Astrocyte (in vitro differentiated cells and primary cell): ENCODE results near the gene YPEL5. TPM values are rescaled to one million over a fixed set of nuclear protein-coding genes. Genes with fewer than 3 reads are reported as not detected.

Experiments
- DNase-seq: peaks from one replicate; pipeline ENCODE4 v3.0.0-alpha.2; 2010; ENCODE audit warnings: low read depth
- FAIRE-seq: peaks from 2 replicates; lab custom pipeline; 2011; peaks lifted over from hg19 to GRCh38; lab: Jason Lieb, UNC
- H2AFZ ChIP-seq: 2 replicates; pipeline ENCODE4 v1.6.0; 2012; ENCODE audit warnings: low read depth, low read length, inconsistent platforms
- H3K27ac ChIP-seq: 2 replicates; pipeline ENCODE4 v1.5.1; 2011; ENCODE audit warnings: low read depth, low read length, inconsistent platforms
- H3K27me3 ChIP-seq: 2 replicates; pipeline ENCODE4 v1.6.0; 2011; ENCODE audit warnings: low read length, inconsistent platforms; ENCODE audit not compliant: insufficient read depth
- H3K36me3 ChIP-seq: 2 replicates; pipeline ENCODE4 v1.5.1; 2011; ENCODE audit warnings: low read length, inconsistent platforms; ENCODE audit not compliant: insufficient read depth
- H3K4me1 ChIP-seq: 2 replicates; pipeline ENCODE4 v1.5.1; 2011; ENCODE audit warnings: low read length, inconsistent platforms; ENCODE audit not compliant: insufficient read depth
- H3K4me2 ChIP-seq: 2 replicates; pipeline ENCODE4 v1.6.0; 2012; ENCODE audit warnings: low read length, inconsistent platforms
- H3K4me3 ChIP-seq: 2 replicates; pipeline ENCODE4 v1.5.1; 2011; ENCODE audit warnings: low read depth, mild to moderate bottlenecking, low read length, inconsistent platforms; ENCODE audit not compliant: insufficient read depth
- H3K79me2 ChIP-seq: 2 replicates; pipeline ENCODE4 v1.6.0; 2012; ENCODE audit warnings: mild to moderate bottlenecking, low read length, inconsistent platforms; ENCODE audit not compliant: insufficient read depth
- H3K9ac ChIP-seq: 2 replicates; pipeline ENCODE4 v1.6.0; 2012; ENCODE audit warnings: mild to moderate bottlenecking, low read length, inconsistent platforms
- H3K9me3 ChIP-seq: 2 replicates; pipeline ENCODE4 v1.5.1; 2012; ENCODE audit warnings: low read depth, mild to moderate bottlenecking, low read length, inconsistent platforms; ENCODE audit not compliant: insufficient read depth
- H4K20me1 ChIP-seq: 2 replicates; pipeline ENCODE4 v1.6.0; 2012; ENCODE audit warnings: low read length, inconsistent platforms; ENCODE audit not compliant: insufficient read depth
- H3K27ac Mint-ChIP-seq: one replicate; pipeline ENCODE4 v1.8.0; 2021; ENCODE audit warnings: mild to moderate bottlenecking, mixed read lengths; ENCODE audit not compliant: unreplicated experiment
- H3K27me3 Mint-ChIP-seq: one replicate; pipeline ENCODE4 v1.8.0; 2021; ENCODE audit warnings: low read depth, mixed read lengths; ENCODE audit not compliant: unreplicated experiment
- H3K36me3 Mint-ChIP-seq: one replicate; pipeline ENCODE4 v1.8.0; 2021; ENCODE audit warnings: low read depth, mixed read lengths; ENCODE audit not compliant: unreplicated experiment
- H3K4me1 Mint-ChIP-seq: one replicate; pipeline ENCODE4 v1.8.0; 2021; ENCODE audit warnings: low read depth, mixed read lengths; ENCODE audit not compliant: unreplicated experiment
- H3K4me3 Mint-ChIP-seq: one replicate; pipeline ENCODE4 v1.8.0; 2021; ENCODE audit warnings: mild to moderate bottlenecking, moderate library complexity, mixed read lengths; ENCODE audit not compliant: unreplicated experiment
- H3K9me3 Mint-ChIP-seq: one replicate; pipeline ENCODE4 v1.8.0; 2021; ENCODE audit warnings: mild to moderate bottlenecking, mixed read lengths; ENCODE audit not compliant: unreplicated experiment
- EZH2 ChIP-seq: IDR thresholded peaks from 2 replicates; pipeline ENCODE4 v1.6.1; 2012; ENCODE audit warnings: mild to moderate bottlenecking, low read length, inconsistent platforms; ENCODE audit not compliant: insufficient read depth
- total RNA-seq: library from RNA; stranded (reverse); gene quantifications from 2 replicates; pipeline ENCODE4 v1.2.1, GENCODE V29; 2021
- TF ChIP-seq, protein P1 (sequence below): IDR thresholded peaks from 2 replicates; pipeline ENCODE4 v1.5.1; 2011; ENCODE audit warnings: low read depth, mild to moderate bottlenecking, inconsistent platforms, low read length, moderate library complexity; ENCODE audit not compliant: insufficient read depth

The YPEL5 gene
- total RNA-seq, 1 donor from 2014 or later, result 149 TPM

DNA sequence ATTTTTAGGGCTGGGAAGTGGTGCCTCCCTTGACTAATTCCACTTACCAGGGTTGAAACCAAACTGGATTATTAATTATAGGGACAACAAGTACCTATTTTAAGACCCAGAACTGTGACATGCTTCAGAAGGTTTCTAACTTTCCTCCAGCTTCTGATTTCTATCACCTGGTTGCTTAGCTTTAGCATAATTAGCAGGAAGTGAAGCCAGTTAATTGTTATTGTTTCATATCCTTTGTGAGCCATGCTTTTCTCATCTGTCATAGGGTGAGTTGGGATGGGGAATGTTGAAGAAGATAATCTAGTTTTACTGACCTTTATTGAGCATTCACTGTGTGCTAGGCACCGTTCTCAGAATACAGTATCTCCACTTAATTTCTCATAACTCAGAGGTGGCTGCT is 3.2 kb downstream of the YPEL5 start:
- H3K4me1 ChIP-seq, result peaks cover 22% of the 10 kb centered on the region
- Mint-ChIP-seq H3K27ac (peak overlapping the region; percentile 72), H3K4me3 (peak overlapping the region; percentile 81), H3K4me1 (peaks cover 36% of the 10 kb centered on the region), H3K27me3 (no peaks in the 10 kb centered on the region), H3K9me3 (no peaks in the 10 kb centered on the region), H3K36me3 (peaks cover 2% of the 10 kb centered on the region)
- H3K36me3 ChIP-seq, result peaks cover 16% of the 10 kb centered on the region
- peak overlapping the region; percentile 85 for H3K4me2 ChIP-seq
- H3K27ac ChIP-seq, result no peak overlapping the region
- H3K79me2 ChIP-seq, result peaks cover 63% of the 10 kb centered on the region
- TF ChIP-seq, protein P1, sequence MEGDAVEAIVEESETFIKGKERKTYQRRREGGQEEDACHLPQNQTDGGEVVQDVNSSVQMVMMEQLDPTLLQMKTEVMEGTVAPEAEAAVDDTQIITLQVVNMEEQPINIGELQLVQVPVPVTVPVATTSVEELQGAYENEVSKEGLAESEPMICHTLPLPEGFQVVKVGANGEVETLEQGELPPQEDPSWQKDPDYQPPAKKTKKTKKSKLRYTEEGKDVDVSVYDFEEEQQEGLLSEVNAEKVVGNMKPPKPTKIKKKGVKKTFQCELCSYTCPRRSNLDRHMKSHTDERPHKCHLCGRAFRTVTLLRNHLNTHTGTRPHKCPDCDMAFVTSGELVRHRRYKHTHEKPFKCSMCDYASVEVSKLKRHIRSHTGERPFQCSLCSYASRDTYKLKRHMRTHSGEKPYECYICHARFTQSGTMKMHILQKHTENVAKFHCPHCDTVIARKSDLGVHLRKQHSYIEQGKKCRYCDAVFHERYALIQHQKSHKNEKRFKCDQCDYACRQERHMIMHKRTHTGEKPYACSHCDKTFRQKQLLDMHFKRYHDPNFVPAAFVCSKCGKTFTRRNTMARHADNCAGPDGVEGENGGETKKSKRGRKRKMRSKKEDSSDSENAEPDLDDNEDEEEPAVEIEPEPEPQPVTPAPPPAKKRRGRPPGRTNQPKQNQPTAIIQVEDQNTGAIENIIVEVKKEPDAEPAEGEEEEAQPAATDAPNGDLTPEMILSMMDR, result no peak
- no peak for TF ChIP-seq EZH2
- no peak for FAIRE-seq
- no peaks in the 10 kb centered on the region for H3K9me3 ChIP-seq
- no peaks in the 10 kb centered on the region for H3K27me3 ChIP-seq
- H4K20me1 ChIP-seq, result peaks cover 56% of the 10 kb centered on the region
- no peak overlapping the region for H3K4me3 ChIP-seq
- no peak for DNase-seq
- no peak overlapping the region for H3K9ac ChIP-seq
- H2AFZ ChIP-seq, result no peak overlapping the region

DNA sequence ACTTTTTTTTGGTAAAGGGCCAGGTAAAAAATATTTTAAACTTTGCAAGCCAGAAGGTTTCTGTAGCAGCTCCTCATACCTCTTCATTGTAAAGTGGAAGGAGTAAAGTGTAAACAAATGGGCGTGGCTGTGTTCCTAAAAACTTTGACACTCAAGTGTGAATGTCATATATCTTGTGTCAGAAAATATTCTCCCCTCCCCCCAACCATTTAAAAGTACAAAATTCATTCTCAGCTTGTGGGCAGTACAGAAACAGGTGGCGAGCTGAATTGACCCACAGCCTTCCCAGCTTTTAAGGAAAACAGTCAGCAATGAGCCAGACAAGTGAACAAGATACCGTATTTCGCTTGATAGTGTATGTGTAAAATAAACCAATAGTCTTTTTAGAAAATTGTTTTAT is 4.0 kb downstream of the YPEL5 start:
- peak overlapping the region; percentile 17 for H3K4me3 Mint-ChIP-seq
- DNase-seq, result no peak
- H3K9me3 Mint-ChIP-seq, result no peaks in the 10 kb centered on the region
- H3K4me2 ChIP-seq, result no peak overlapping the region
- H3K27ac Mint-ChIP-seq, result no peak overlapping the region
- H4K20me1 ChIP-seq, result peaks cover 59% of the 10 kb centered on the region
- H3K9ac ChIP-seq, result no peak overlapping the region
- peaks cover 22% of the 10 kb centered on the region for H3K4me1 ChIP-seq
- peaks cover 39% of the 10 kb centered on the region for H3K4me1 Mint-ChIP-seq
- H3K36me3 Mint-ChIP-seq, result peaks cover 2% of the 10 kb centered on the region
- no peak for FAIRE-seq
- H3K27ac ChIP-seq, result no peak overlapping the region
- no peak overlapping the region for H3K4me3 ChIP-seq
- H3K79me2 ChIP-seq, result peaks cover 65% of the 10 kb centered on the region
- peaks cover 16% of the 10 kb centered on the region for H3K36me3 ChIP-seq
- H3K9me3 ChIP-seq, result no peaks in the 10 kb centered on the region
- H3K27me3 Mint-ChIP-seq, result no peaks in the 10 kb centered on the region
- H2AFZ ChIP-seq, result no peak overlapping the region
- no peak for TF ChIP-seq EZH2
- TF ChIP-seq, protein P1, result no peak
- H3K27me3 ChIP-seq, result no peaks in the 10 kb centered on the region

DNA sequence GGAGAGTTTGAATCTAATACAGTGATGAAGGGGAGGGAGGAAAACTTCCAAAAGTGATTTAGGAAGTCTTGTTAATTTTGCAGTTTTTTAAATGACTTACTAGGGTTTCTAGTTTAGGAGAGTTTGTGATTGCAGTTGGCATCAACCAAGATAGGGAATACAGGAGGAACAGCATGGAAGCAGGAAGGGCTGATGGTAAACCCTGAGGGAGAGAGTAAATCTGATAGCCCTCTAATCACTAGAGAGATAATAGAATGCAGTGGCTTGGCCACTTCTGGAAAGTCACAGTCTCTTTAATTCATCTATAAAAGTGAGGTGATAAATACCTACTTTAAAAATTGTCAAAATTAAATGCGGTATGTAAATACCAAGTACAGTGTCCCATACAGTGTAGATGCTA is 5.6 kb downstream of the YPEL5 start:
- H3K9me3 Mint-ChIP-seq, result no peaks in the 10 kb centered on the region
- no peak for TF ChIP-seq EZH2
- TF ChIP-seq, protein P1, result no peak
- H3K36me3 Mint-ChIP-seq, result peaks cover 9% of the 10 kb centered on the region
- Histone ChIP-seq H3K9ac (no peak overlapping the region), H4K20me1 (peaks cover 70% of the 10 kb centered on the region), H3K79me2 (peaks cover 70% of the 10 kb centered on the region), H3K4me2 (no peak overlapping the region), H2AFZ (no peak overlapping the region), H3K27me3 (no peaks in the 10 kb centered on the region), H3K36me3 (peaks cover 25% of the 10 kb centered on the region), H3K4me3 (no peak overlapping the region), H3K4me1 (peaks cover 21% of the 10 kb centered on the region), H3K9me3 (no peaks in the 10 kb centered on the region), H3K27ac (no peak overlapping the region)
- DNase-seq, result no peak
- H3K4me3 Mint-ChIP-seq, result no peak overlapping the region
- no peak for FAIRE-seq
- H3K27me3 Mint-ChIP-seq, result no peaks in the 10 kb centered on the region
- H3K4me1 Mint-ChIP-seq, result peaks cover 41% of the 10 kb centered on the region
- no peak overlapping the region for H3K27ac Mint-ChIP-seq
